ENCODE measurements around the gene SLC44A5.

DNA sequence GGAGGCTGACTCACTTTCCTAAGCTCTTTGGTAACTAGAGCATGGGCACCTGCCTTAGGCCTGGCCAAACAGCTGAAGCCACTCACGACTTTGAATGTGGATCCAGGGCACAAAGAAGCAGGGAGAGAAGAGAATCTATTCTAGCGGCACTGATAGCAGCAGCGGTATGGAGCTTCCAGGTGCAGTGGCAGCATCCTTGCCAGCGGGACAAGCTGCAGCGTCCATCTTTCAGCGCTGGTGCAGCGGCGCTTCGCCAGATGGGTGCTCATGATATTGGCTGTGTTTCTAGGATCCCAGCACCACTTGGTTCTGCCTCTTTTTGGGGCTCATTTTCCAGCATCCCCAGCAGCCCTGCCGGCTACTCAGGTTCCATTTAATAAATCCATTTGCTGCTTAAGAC lies 184.2 kb downstream of the SLC44A5 start:
- TF ChIP-seq POLR2A (IDR thresholded peaks at IDR 0.05), result no peak
- TF ChIP-seq, protein P1, sequence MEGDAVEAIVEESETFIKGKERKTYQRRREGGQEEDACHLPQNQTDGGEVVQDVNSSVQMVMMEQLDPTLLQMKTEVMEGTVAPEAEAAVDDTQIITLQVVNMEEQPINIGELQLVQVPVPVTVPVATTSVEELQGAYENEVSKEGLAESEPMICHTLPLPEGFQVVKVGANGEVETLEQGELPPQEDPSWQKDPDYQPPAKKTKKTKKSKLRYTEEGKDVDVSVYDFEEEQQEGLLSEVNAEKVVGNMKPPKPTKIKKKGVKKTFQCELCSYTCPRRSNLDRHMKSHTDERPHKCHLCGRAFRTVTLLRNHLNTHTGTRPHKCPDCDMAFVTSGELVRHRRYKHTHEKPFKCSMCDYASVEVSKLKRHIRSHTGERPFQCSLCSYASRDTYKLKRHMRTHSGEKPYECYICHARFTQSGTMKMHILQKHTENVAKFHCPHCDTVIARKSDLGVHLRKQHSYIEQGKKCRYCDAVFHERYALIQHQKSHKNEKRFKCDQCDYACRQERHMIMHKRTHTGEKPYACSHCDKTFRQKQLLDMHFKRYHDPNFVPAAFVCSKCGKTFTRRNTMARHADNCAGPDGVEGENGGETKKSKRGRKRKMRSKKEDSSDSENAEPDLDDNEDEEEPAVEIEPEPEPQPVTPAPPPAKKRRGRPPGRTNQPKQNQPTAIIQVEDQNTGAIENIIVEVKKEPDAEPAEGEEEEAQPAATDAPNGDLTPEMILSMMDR (IDR thresholded peaks at IDR 0.05), result no peak

Measured in thyroid gland (tissue), 4 donors.